H1 (cell line): ENCODE measurements around the gene ASXL3. TPM values are rescaled to one million over a fixed set of nuclear protein-coding genes. Genes with fewer than 3 reads are reported as not detected.

Experiments
- CTCF ChIA-PET: fragments of 300-600 bp; sonication (Branson Sonifier 250); formaldehyde crosslinking; loops from one replicate; lab custom pipeline; 2021; ENCODE audit not compliant: partially characterized antibody; lab: Charles Lee
- POLR2A ChIA-PET: fragments of 300-600 bp; sonication (Branson Sonifier 250); formaldehyde crosslinking; loops from one replicate; lab custom pipeline; 2021; ENCODE audit warnings: inconsistent platforms; ENCODE audit not compliant: partially characterized antibody; lab: Charles Lee
- DNase-seq, 2 experiments: peaks; one replicate each; pipeline versions ENCODE4 v3.0.0 to v3.0.0-alpha.2; 2010 to 2022; ENCODE audit warnings: low spot score in 2 of 2, low read depth in 1 of 2, mixed read lengths in 1 of 2
- FAIRE-seq: peaks from 2 replicates; lab custom pipeline; 2011; peaks lifted over from hg19 to GRCh38; lab: Jason Lieb, UNC
- H2AFZ ChIP-seq: 2 replicates; pipeline ENCODE4 v1.8.1; 2012; ENCODE audit warnings: low read length, inconsistent platforms
- H2AK5ac ChIP-seq: 2 replicates; pipeline ENCODE4 v1.6.1; 2013; ENCODE audit warnings: low read depth, low read length
- H2BK120ac ChIP-seq: replicated peaks from 2 replicates; pipeline ENCODE3; 2013; ENCODE audit warnings: low read depth, low read length, inconsistent platforms
- H2BK12ac ChIP-seq: 2 replicates; pipeline ENCODE4 v1.6.1; 2013; ENCODE audit warnings: low read depth, low read length
- H2BK15ac ChIP-seq: 2 replicates; pipeline ENCODE4 v1.6.1; 2013; ENCODE audit warnings: low read length
- H2BK20ac ChIP-seq: 2 replicates; pipeline ENCODE4 v1.6.1; 2013; ENCODE audit warnings: low read length
- H2BK5ac ChIP-seq: 2 replicates; pipeline ENCODE4 v1.6.1; 2013; ENCODE audit warnings: low read depth, low read length
- H3K14ac ChIP-seq: 2 replicates; pipeline ENCODE4 v1.6.1; 2013; ENCODE audit warnings: inconsistent platforms; ENCODE audit not compliant: insufficient read length
- H3K18ac ChIP-seq: 2 replicates; pipeline ENCODE4 v1.6.1; 2013; ENCODE audit warnings: low read length; ENCODE audit errors: extremely low read depth
- H3K23ac ChIP-seq: 2 replicates; pipeline ENCODE4 v1.6.1; 2013; ENCODE audit warnings: inconsistent platforms; ENCODE audit not compliant: insufficient read length
- H3K23me2 ChIP-seq: 2 replicates; pipeline ENCODE4 v1.6.1; 2013; ENCODE audit warnings: low read depth, low read length
- H3K27ac ChIP-seq: 2 replicates; pipeline ENCODE4 v1.6.1; 2011; ENCODE audit warnings: low read depth, low read length, inconsistent platforms
- H3K27me3 ChIP-seq, 4 experiments: replicated peaks in 1 of 4; 1 replicate in 1 of 4; 2 replicates in 3 of 4; pipeline versions ENCODE4 v1.6.1 to v1.8.1; 2011 to 2013; ENCODE audit warnings: low read length in 3 of 4, mild to moderate bottlenecking in 3 of 4, inconsistent platforms in 2 of 4, mixed read lengths in 2 of 4, moderate library complexity in 1 of 4; ENCODE audit not compliant: control insufficient read depth in 3 of 4, insufficient read depth in 3 of 4; ENCODE audit errors: extremely low read depth in 1 of 4
- H3K36me3 ChIP-seq, 4 experiments: 2 replicates each; pipeline versions ENCODE4 v1.6.1 to v1.8.1; 2011 to 2013; ENCODE audit warnings: mild to moderate bottlenecking in 4 of 4, low read length in 3 of 4, moderate library complexity in 2 of 4, control low read depth in 1 of 4, inconsistent platforms in 1 of 4; ENCODE audit not compliant: insufficient read depth in 4 of 4, control insufficient read depth in 2 of 4
- H3K4ac ChIP-seq: replicated peaks from 2 replicates; pipeline ENCODE3; 2013; ENCODE audit warnings: low read length, low read depth, mixed read lengths, inconsistent platforms; ENCODE audit not compliant: insufficient read length
- H3K4me1 ChIP-seq, 4 experiments: replicated peaks in 1 of 4; 1 replicate in 1 of 4; 2 replicates in 3 of 4; pipeline versions ENCODE4 v1.6.1 to v1.8.1; 2011 to 2013; ENCODE audit warnings: low read length in 3 of 4, inconsistent platforms in 2 of 4, mixed read lengths in 1 of 4; ENCODE audit not compliant: insufficient read depth in 4 of 4, control insufficient read depth in 3 of 4
- H3K4me2 ChIP-seq, 2 experiments: 2 replicates each; pipeline versions ENCODE4 v1.6.1 to v1.8.1; 2011 to 2013; ENCODE audit warnings: low read depth in 2 of 2, low read length in 2 of 2, control low read depth in 1 of 2, inconsistent platforms in 1 of 2, mild to moderate bottlenecking in 1 of 2; ENCODE audit not compliant: insufficient read depth in 1 of 2
- H3K4me3 ChIP-seq, 4 experiments: fragments of 200-600, 300-600 bp in 1 of 4; sonication (generic), shearing (Covaris generic), sonication (Bioruptor Twin) in 1 of 4; 2 replicates each; pipeline versions ENCODE4 v1.5.1 to v1.8.1; 2011 to 2016; ENCODE audit warnings: low read length in 4 of 4, low read depth in 3 of 4, control low read depth in 2 of 4, inconsistent platforms in 2 of 4, mild to moderate bottlenecking in 2 of 4, mixed read lengths in 1 of 4, moderate library complexity in 1 of 4; ENCODE audit not compliant: insufficient read depth in 2 of 4; ENCODE audit errors: extremely low read depth in 1 of 4
- H3K56ac ChIP-seq: replicated peaks from 2 replicates; pipeline ENCODE3; 2013; ENCODE audit warnings: low read depth, mild to moderate bottlenecking, mixed read lengths, low read length, inconsistent platforms; ENCODE audit not compliant: insufficient read length
- H3K79me1 ChIP-seq: 2 replicates; pipeline ENCODE4 v1.6.1; 2013; ENCODE audit warnings: low read depth, low read length, control low read depth
- H3K79me2 ChIP-seq, 2 experiments: 2 replicates each; pipeline versions ENCODE4 v1.6.1 to v1.8.1; 2012 to 2013; ENCODE audit warnings: low read length in 2 of 2, mild to moderate bottlenecking in 2 of 2, inconsistent platforms in 1 of 2; ENCODE audit not compliant: insufficient read depth in 2 of 2, control insufficient read depth in 1 of 2
- H3K9ac ChIP-seq, 4 experiments: replicated peaks in 1 of 4; 1 replicate in 1 of 4; 2 replicates in 3 of 4; pipeline versions ENCODE4 v1.6.1 to v1.8.1; 2011 to 2013; ENCODE audit warnings: low read depth in 3 of 4, low read length in 3 of 4, control low read depth in 2 of 4, mild to moderate bottlenecking in 2 of 4, moderate library complexity in 2 of 4, inconsistent platforms in 1 of 4; ENCODE audit errors: extremely low read depth in 1 of 4
- H3K9me3 ChIP-seq, 2 experiments: 2 replicates each; pipeline versions ENCODE4 v1.6.1 to v1.8.1; 2012 to 2013; ENCODE audit warnings: mild to moderate bottlenecking in 2 of 2, moderate library complexity in 2 of 2, control low read depth in 1 of 2, inconsistent platforms in 1 of 2, low read depth in 1 of 2, low read length in 1 of 2, mixed read lengths in 1 of 2; ENCODE audit not compliant: insufficient read depth in 2 of 2
- H4K20me1 ChIP-seq, 2 experiments: replicated peaks in 1 of 2; 2 replicates each; pipeline versions ENCODE3 to v1.8.1; 2011 to 2013; ENCODE audit warnings: inconsistent platforms in 2 of 2, low read length in 2 of 2, mild to moderate bottlenecking in 1 of 2; ENCODE audit not compliant: insufficient read depth in 2 of 2, control insufficient read depth in 1 of 2
- H4K5ac ChIP-seq: 2 replicates; pipeline ENCODE4 v1.6.1; 2013; ENCODE audit warnings: low read length, low read depth, mixed read lengths, inconsistent platforms; ENCODE audit not compliant: insufficient read length
- H4K8ac ChIP-seq: 2 replicates; pipeline ENCODE4 v1.8.0; 2013; ENCODE audit warnings: mild to moderate bottlenecking, moderate library complexity, low read length, inconsistent platforms; ENCODE audit not compliant: insufficient read depth; ENCODE audit errors: extremely low read depth
- H4K91ac ChIP-seq: replicated peaks from 2 replicates; pipeline ENCODE3; 2013; ENCODE audit warnings: low read length, mixed read lengths, inconsistent platforms; ENCODE audit not compliant: insufficient read length
- CBX5 ChIP-seq: fragments of 300-800, 300-1000 bp; sonication (generic); IDR thresholded peaks from 2 replicates; pipeline ENCODE4 v1.7.1; 2016; ENCODE audit warnings: antibody characterized with exemption, low read length, low read depth
- CEBPB ChIP-seq: IDR thresholded peaks from 2 replicates; pipeline ENCODE4 v1.6.1; 2012; ENCODE audit warnings: low read depth, low read length
- CREB1 ChIP-seq: IDR thresholded peaks from 2 replicates; pipeline ENCODE4 v1.6.1; 2012; ENCODE audit warnings: inconsistent platforms
- EZH2 ChIP-seq: fragments of 200-600 bp; sonication (generic); IDR thresholded peaks from 2 replicates; pipeline ENCODE4 v1.7.1; 2012; ENCODE audit warnings: low read depth, mild to moderate bottlenecking, moderate library complexity, low read length, inconsistent platforms; ENCODE audit not compliant: severe bottlenecking
- POU5F1 ChIP-seq: IDR thresholded peaks from 2 replicates; pipeline ENCODE4 v1.6.1; 2011; ENCODE audit warnings: low read depth, mild to moderate bottlenecking, low read length, moderate library complexity
- SAP30 ChIP-seq: fragments of 300-600 bp; sonication (generic); IDR thresholded peaks from 2 replicates; pipeline ENCODE4 v1.7.1; 2012; ENCODE audit warnings: low read length, moderate library complexity, mild to moderate bottlenecking, inconsistent platforms; ENCODE audit not compliant: insufficient read depth, insufficient replicate concordance
- whole genome bisulfite sequencing, 2 experiments: shearing (Covaris generic) in 1 of 2; methylation state at CpG; one replicate each; pipeline versions ENCODE4 v1.1.6 to v1.1.7; 2013 to 2015; ENCODE audit warnings: low lambda C conversion rate in 2 of 2, mixed read lengths in 2 of 2, inconsistent platforms in 1 of 2, low coverage in 1 of 2, missing lambda C conversion rate in 1 of 2; ENCODE audit not compliant: insufficient replicate concordance in 2 of 2, insufficient coverage in 1 of 2, insufficient read length in 1 of 2; ENCODE audit errors: extremely low coverage in 1 of 2, missing lambda C conversion rate in 1 of 2; 5-methylcytosine and 5-hydroxymethylcytosine counted together
- polyA plus RNA-seq, 7 experiments: library from polyadenylated mRNA; depleted of rRNA in 3 of 7; stranded (reverse) in 5 of 7; unstranded in 2 of 7; fragments of >200 nt in 5 of 7; fragments of 200-250 nt in 2 of 7; gene quantifications; 1 replicate in 5 of 7; 2 replicates in 1 of 7; 4 replicates in 1 of 7; pipeline versions ENCODE4 v1.2.1 to v1.2.3, GENCODE V29; 2011 to 2013; ENCODE audit warnings: missing spikeins in 2 of 7, mixed read lengths in 2 of 7
- total RNA-seq: library from RNA; stranded (reverse); fragmentation: NEBNext Ultra II Directional; extraction: Animal tissue kit (Norgen Biotek cat#: 25700); gene quantifications from 2 replicates; pipeline ENCODE4 v1.2.1, GENCODE V29; 2021

ASXL3 gene
- total and polyA plus RNA-seq, 2 of the 8 experiments (the other 6 are each of a cell fraction or from before 2014, with no cell fraction given) = 0.08 to 1.3 TPM

GRCh38 chr18:33664241-33664874 lies 86.3 kb downstream of the ASXL3 start:
- H3K4me3 ChIP-seq = no peak overlapping the region
- no peaks in the 10 kb centered on the region for H3K79me1 ChIP-seq
- no peaks in the 10 kb centered on the region for H3K79me2 ChIP-seq
- no peaks in the 10 kb centered on the region for H3K9me3 ChIP-seq
- ChIA-PET POLR2A (no interaction called here), CTCF (interaction anchor here (0.6 to 1.6 kb wide), 2 partner anchors 10 to 135 kb away, joined by 3 to 6 read pairs; no protein-coding TSS in a partner anchor)
- DNase-seq (no peak), FAIRE-seq (no peak)
- H3K23ac ChIP-seq = no peak overlapping the region
- H4K20me1 ChIP-seq = no peaks in the 10 kb centered on the region
- no peak overlapping the region for H3K27ac ChIP-seq
- no peak overlapping the region for H3K18ac ChIP-seq
- WGBS, 2 experiments = 86% methylated on average over 4 of the region's 4 CpGs; no CpG with 5 or more reads in 1 of the 2 experiments
- H3K4me1 ChIP-seq = no peaks in the 10 kb centered on the region
- H2BK12ac ChIP-seq = no peak overlapping the region
- no peak overlapping the region for H2AK5ac ChIP-seq
- H3K36me3 ChIP-seq = no peaks in the 10 kb centered on the region
- no peak overlapping the region for H4K5ac ChIP-seq
- H2AFZ ChIP-seq = no peak overlapping the region
- H4K8ac ChIP-seq = no peak overlapping the region
- no peaks in the 10 kb centered on the region for H3K27me3 ChIP-seq
- H2BK120ac ChIP-seq = no peak overlapping the region
- TF ChIP-seq POU5F1 (no peak), SAP30 (no peak), CEBPB (no peak), CBX5 (no peak), EZH2 (no peak), CREB1 (no peak)
- no peak overlapping the region for H3K4me2 ChIP-seq
- H2BK20ac ChIP-seq = no peak overlapping the region
- no peaks in the 10 kb centered on the region for H3K23me2 ChIP-seq
- no peak overlapping the region for H3K4ac ChIP-seq
- no peak overlapping the region for H3K14ac ChIP-seq
- no peak overlapping the region for H3K9ac ChIP-seq
- no peak overlapping the region for H2BK15ac ChIP-seq
- H2BK5ac ChIP-seq = no peak overlapping the region
- H4K91ac ChIP-seq = no peak overlapping the region
- H3K56ac ChIP-seq = no peak overlapping the region
